ENCODE results near the gene NANOS3.

NANOS3 gene

GRCh38 chr19:13864667-13865570 is 12.0 kb upstream of the NANOS3 start:
- no peak for DNase-seq (ENCODE audit: low read depth)

- DNase-seq (ENCODE audit: low read depth): no peak
Observed at GRCh38 chr19:13865571-13866462, 11.1 kb upstream of the NANOS3 start.

GRCh38 chr19:13866463-13867046 is 10.4 kb upstream of the NANOS3 start:
- no peak for DNase-seq (ENCODE audit: low read depth)

- DNase-seq (ENCODE audit: low read depth): no peak
Observed at GRCh38 chr19:13868663-13869062, 8.3 kb upstream of the NANOS3 start.

GRCh38 chr19:13869281-13869680 is 7.7 kb upstream of the NANOS3 start:
- DNase-seq (ENCODE audit: low read depth): no peak

- DNase-seq (ENCODE audit: low read depth): no peak
Observed at GRCh38 chr19:13870873-13871272, 6.1 kb upstream of the NANOS3 start.

GRCh38 chr19:13872339-13872694 is 4.6 kb upstream of the NANOS3 start:
- DNase-seq (ENCODE audit: low read depth): no peak

GRCh38 chr19:13872695-13873389 is 4.1 kb upstream of the NANOS3 start:
- DNase-seq (ENCODE audit: low read depth): no peak

- no peak for DNase-seq (ENCODE audit: low read depth)
Observed at GRCh38 chr19:13873834-13874515, 3.0 kb upstream of the NANOS3 start.

- DNase-seq (ENCODE audit: low read depth): no peak
Observed at GRCh38 chr19:13875824-13876223, 1.1 kb upstream of the NANOS3 start.

GRCh38 chr19:13877303-13877702 is 369 bp downstream of the NANOS3 start:
- DNase-seq (ENCODE audit: low read depth): no peak

GRCh38 chr19:13880059-13881043 is 3.4 kb downstream of the NANOS3 start:
- peak; percentile 93 for DNase-seq (ENCODE audit: low read depth)

GRCh38 chr19:13881251-13881691 is 4.3 kb downstream of the NANOS3 start:
- no peak for DNase-seq (ENCODE audit: low read depth)

GRCh38 chr19:13881692-13882418 is 4.9 kb downstream of the NANOS3 start:
- no peak for DNase-seq (ENCODE audit: low read depth)

- no peak for DNase-seq (ENCODE audit: low read depth)
Observed at GRCh38 chr19:13882419-13882795, 5.5 kb downstream of the NANOS3 start.

GRCh38 chr19:13882836-13883235 is 5.9 kb downstream of the NANOS3 start:
- no peak for DNase-seq (ENCODE audit: low read depth)

GRCh38 chr19:13883516-13884064 is 6.7 kb downstream of the NANOS3 start:
- DNase-seq (ENCODE audit: low read depth): no peak

- DNase-seq (ENCODE audit: low read depth): no peak
Observed at GRCh38 chr19:13884726-13885591, 8.0 kb downstream of the NANOS3 start.
